Hepatic stellate cell (primary cell): ENCODE measurements around the gene SEMA3G.

ENCODE experiments used
- DNase-seq: peaks from one replicate; pipeline ENCODE4 v3.0.0; 2011; ENCODE audit warnings: low spot score

The SEMA3G gene

DNA sequence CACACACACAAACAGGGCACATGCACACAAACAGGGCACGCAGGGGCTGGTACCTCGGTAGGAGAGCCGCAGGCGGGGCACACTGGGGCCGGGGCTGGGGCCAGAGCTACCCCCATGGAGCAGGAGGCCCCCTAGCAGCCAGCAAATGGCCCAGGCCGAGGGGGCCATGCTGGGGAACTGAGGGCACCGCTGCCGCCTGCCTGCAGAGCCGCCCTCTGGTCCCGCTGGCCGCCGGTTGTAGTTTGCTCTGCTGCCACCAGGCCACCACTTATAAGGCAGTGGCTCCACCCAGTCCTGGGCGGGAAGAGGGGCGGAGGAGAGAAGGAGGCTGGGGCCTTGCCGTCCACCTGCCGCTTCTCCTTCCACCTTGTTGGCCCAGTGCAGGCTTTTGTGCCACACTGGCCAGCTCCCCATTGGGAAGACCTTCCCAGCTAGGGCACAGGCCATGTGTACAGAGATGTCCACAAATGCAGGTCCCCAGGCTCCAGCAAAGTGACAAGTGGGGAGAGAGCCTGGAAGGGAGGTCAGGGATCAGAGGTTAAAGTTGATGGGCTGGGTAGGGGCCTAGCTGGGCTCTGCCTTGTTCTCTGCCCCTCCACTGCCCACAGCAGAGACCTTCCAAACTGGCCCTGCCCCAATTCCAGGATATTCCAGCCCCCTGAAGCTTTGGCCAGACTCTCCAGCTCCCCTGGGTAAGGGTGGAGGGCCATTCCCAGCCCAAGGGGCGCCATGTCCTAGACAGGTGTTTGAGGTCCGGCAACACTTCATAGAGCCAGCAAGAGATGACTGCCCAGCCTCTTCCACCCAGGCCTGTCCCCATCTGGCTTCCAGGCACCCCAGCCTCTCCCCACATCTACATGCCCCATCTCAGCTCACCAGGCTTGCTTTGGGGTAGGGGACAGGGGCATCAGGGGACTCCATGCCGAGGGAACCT is at the start of gene SEMA3G:
Gene SEMA3G (minus strand): TSS at position 244 of the 934 bp plus-strand sequence. CDS start 76 bp downstream, at position 168.
- DNase-seq = peak; percentile 84

DNA sequence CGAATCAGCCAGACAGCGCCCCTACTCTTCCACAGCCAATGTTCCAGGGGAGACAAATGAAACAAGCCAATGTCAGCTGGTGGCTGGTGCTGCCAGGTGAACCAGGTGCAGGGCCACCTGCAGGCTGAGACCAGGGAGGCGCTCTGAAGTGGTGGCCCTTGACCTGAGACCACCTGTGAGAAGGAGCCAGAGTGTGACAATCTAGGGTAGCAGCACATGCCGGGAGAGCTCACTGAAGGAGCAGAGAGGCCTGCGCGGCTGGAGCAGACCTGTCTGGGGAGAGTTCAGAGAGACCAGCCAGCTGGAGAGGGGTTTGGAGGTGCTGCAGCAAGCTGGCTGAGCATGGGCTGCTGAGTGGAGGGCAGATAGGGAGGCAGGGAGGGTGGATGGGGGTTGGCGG is 49.5 kb upstream of the SEMA3G start:
- DNase-seq = no peak

GRCh38 chr3:52493232-52494017 is 48.5 kb upstream of the SEMA3G start:
- no peak for DNase-seq

DNA sequence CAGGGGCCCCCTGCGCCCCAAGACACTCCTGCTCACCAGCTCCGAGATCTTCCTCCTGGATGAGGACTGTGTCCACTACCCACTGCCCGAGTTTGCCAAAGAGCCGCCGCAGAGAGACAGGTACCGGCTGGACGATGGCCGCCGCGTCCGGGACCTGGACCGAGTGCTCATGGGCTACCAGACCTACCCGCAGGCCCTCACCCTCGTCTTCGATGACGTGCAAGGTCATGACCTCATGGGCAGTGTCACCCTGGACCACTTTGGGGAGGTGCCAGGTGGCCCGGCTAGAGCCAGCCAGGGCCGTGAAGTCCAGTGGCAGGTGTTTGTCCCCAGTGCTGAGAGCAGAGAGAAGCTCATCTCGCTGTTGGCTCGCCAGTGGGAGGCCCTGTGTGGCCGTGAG is 47.2 kb upstream of the SEMA3G start:
- no peak for DNase-seq

DNA sequence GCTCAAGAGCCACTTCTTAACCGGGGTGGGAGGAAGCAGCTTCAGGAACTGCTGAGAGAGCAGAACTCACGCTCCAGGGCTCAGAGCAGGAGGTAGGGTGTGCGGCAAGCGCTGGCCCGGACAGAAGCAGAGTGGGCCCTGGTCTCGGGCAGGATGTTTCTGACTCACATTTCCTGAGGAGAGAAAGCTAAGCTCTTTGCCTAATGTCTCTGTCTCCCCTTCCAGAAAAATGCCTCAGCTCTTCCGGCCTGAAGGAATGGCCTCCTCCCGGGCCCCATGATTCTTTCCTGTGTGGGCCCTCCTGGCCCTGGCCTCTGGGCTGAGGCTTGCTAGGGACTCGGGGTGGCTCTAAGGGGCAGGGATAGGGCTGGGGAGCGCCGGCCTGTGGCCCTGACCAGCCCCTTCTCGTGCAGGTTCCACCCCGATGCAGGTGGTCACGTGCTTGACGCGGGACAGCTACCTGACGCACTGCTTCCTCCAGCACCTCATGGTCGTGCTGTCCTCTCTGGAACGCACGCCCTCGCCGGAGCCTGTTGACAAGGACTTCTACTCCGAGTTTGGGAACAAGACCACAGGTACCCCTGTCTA is 46.1 kb upstream of the SEMA3G start:
- DNase-seq = no peak

DNA sequence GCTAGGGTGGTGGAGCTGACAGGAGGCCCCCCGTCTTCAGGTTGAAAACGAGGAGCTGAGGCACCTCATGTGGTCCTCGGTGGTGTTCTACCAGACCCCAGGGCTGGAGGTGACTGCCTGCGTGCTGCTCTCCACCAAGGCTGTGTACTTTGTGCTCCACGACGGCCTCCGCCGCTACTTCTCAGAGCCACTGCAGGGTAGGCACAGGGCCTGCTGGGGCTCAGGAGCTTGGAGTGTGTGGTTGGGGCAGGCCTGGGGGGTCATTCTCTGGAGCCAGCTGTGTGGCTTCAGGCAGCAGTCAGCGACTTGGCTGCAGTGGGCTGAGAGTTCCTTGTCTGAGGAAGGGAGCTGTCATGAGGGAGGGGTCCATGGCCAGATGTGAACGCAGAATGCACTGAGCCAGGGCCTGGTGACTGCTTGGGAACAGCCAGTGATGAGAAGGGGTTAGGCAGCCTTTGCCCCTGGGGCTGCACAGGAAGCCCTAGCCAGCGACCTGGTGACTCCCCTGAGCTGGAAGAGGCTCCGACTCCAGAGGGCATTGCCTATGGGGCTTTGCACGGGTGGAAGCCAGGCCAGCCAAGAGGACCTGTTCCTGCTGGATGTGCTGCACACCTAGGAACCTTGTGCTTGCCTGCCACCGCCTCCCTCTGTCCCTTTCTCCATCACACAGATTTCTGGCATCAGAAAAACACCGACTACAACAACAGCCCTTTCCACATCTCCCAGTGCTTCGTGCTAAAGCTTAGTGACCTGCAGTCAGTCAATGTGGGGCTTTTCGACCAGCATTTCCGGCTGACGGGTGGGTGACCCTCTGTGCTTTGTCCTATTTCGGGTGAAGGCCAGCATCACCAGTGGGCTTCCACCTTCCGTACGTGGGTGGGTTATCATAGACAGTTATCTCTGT is 45.4 kb upstream of the SEMA3G start:
- DNase-seq = no peak

DNA sequence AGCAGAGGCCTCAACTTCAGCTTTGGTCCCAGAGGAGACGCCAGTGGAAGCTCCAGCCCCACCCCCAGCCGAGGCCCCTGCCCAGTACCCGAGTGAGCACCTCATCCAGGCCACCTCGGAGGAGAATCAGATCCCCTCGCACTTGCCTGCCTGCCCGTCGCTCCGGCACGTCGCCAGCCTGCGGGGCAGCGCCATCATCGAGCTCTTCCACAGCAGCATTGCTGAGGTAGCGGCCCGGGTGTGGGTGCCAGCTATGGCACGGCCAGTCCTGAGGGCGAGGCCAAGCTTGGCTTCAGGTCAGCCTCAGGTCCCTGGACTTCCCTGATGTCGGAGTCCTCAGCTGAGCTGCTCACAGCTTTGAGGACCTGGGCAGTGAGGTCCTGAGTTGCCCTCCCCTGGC is 44.5 kb upstream of the SEMA3G start:
- no peak for DNase-seq

GRCh38 chr3:52488746-52489145 is 43.8 kb upstream of the SEMA3G start:
- DNase-seq = no peak

GRCh38 chr3:52487788-52488691 is 43.1 kb upstream of the SEMA3G start:
- no peak for DNase-seq

- no peak for DNase-seq
Observed at GRCh38 chr3:52487050-52487787, 42.3 kb upstream of the SEMA3G start.

DNA sequence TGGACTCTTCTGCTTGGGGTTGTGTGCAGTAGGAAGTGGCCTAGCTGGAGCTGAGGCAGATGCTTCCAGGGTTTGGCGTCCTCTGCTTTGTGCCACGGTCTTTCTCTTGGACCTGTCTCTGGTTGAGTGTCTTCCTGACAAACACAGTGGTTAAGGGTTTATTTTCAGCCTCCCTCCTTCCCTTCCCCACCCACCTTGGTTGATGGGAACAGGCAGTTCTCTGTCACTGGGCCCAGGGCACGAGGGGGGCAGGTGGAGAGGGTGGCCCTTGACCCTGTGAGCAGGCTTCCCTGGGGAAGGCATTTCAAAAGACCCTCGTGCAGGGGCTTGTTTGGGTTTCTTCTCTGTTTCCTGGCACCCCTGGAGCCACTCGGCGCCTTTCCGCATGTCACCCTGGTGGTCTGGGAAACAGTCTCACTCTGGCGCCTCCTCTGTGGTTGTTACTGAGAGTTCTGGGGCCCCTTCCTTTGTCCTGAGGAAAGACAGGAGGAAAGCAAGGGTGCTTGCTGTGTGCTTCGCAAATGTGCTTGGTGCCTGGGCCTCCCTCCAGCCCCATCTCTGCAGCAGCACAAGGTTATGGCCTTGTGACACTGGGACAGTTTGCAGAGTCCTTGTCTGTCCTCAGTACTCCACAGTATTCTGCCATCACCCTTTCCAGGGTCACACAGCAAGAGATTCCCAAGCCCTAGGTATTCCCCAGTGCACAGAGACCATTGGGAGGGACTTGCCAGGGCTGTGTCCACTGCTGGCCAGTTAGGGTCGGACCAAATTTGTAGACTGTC is 40.0 kb upstream of the SEMA3G start:
- DNase-seq = no peak

DNA sequence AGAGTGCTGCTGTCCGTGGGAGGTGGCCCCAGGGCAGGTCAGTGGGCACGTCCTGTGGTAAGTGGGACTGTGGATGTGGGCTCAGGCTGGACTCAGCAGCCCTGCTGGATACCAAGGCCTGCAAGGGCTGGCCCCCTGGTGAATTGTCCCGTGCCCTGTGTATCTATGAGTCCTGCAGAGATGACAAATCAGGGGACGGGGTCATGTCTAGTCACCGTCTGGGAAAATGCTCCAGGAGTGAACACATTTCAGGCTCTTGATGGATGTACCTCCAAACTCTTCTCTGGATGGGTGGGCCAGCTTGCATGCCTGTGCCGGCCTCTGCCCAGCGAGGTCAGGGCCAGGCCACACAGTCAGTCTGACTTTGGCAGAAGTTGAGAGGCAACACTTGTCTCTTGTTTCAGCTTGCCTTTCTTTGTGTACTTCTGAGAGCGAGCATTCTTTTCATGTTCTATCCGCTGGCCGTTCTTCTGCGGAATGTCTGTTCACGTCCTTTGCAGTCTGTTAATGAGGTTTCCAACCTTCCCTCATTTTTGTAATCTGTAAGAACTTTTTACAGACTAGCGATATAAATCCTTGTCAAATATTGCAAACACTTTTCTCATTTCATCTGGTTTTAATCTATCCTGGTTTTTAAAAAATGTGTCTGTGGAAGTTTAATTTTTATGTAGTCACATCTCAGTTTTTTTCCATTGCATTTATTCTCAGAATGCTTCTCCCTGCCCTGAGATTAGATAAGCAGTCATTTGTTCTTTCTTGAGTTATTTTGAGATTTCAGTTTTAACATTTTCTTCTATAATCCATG is 38.9 kb upstream of the SEMA3G start:
- DNase-seq = no peak

DNA sequence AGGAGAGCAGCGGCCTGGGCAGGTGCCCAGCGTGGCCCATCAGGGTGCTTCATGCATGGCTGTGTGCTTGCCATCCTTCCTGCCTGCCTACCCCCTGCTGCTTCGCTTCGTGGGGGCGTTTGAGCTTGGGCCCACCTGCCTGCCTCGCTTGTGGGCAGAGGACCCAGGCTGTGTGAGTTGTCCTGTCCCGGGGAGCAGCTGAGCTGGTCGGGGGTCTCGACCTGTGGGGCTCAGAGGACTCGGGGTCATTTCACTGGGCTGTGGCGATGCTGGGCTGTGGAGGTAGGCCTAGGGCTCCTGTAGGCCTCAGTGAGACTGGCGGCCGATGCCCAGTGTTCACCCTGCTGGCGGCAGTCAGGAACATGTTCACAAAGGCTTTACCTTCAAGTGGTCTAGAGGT is 38.2 kb upstream of the SEMA3G start:
- no peak for DNase-seq

GRCh38 chr3:52481819-52482521 is 37.1 kb upstream of the SEMA3G start:
- no peak for DNase-seq

GRCh38 chr3:52480768-52481715 is 36.1 kb upstream of the SEMA3G start:
- no peak for DNase-seq

GRCh38 chr3:52479877-52480575 is 35.1 kb upstream of the SEMA3G start:
- DNase-seq = no peak
